ENCODE measurements around the gene EFCAB8.

EFCAB8 gene

GRCh38 chr20:32986331-32986966 lies 127.7 kb downstream of the EFCAB8 start:
- DNase-seq (ENCODE audit: low read depth in 2 of 2) = no peak

DNA sequence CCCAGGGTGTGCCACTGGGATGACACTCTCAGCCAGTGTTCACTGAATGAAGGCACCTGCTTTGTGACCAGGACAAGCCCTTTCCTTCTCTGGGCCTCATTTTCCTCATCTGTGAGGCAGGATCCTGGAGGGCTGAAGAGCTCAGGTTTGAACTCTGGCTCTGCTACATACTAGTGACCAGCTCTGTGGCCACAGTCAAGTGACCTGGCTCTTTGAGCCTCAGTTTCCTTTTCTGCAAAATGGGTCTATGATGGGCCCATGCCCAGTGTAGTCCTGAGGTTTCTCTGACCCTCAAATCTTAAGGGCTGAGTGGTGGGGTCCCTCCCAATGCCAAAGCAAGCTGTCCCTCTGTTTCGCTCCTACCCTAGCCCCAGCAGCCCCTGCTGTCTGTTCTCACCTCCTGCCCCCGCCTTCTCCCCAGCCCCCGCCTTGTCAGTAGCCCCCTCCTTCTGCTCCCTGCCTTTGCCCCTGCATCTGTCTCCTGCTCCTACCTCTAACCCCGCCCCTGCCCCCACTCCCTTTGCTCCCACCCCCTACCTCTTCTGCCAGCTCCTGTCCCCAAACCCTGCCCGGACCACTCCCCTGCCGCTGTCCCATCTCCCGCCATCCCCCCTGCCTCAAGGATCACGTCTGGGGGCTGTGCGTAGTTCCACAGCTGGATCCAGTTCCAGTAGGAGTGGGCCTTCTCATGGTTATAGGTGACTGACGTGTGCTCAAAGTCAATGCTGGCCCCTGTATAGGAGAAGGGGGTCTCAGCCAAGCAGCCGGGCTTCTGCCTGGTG lies 128.5 kb downstream of the EFCAB8 start:
- DNase-seq (ENCODE audit: low read depth in 2 of 2) = no peak

DNA sequence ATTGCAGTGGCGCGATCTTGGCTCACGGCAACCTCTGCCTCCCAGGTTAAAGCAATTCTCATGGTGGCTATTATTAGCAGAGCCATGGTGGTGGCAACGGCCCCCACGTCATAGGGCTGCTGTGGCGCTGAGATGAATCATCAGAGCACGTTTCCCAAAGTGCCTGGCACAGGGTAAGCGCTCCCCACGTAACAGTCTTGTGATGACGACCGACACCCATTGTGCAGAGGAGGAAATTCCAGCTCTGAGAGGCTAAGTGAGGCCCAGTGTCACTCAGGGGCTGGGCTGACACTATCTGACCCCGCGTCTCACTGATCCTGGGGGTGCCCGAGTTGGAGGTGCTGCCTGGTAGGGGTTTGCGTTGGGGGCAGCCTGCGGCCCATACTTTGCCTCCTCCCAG lies 129.3 kb downstream of the EFCAB8 start:
- DNase-seq (ENCODE audit: low read depth in 2 of 2) = no peak

- no peak for DNase-seq (ENCODE audit: low read depth in 2 of 2)
Observed at GRCh38 chr20:32989507-32990283, 131.0 kb downstream of the EFCAB8 start.

GRCh38 chr20:32990426-32990825 lies 131.7 kb downstream of the EFCAB8 start:
- DNase-seq (ENCODE audit: low read depth in 2 of 2) = no peak

- no peak for DNase-seq (ENCODE audit: low read depth in 2 of 2)
Observed at GRCh38 chr20:32991383-32991782, 132.7 kb downstream of the EFCAB8 start.

GRCh38 chr20:32991792-32992641 lies 133.3 kb downstream of the EFCAB8 start:
- no peak for DNase-seq (ENCODE audit: low read depth in 2 of 2)

- peak; percentile 21 to 25 for DNase-seq (ENCODE audit: low read depth in 2 of 2)
Observed at GRCh38 chr20:32993496-32994050, 134.8 kb downstream of the EFCAB8 start.

DNA sequence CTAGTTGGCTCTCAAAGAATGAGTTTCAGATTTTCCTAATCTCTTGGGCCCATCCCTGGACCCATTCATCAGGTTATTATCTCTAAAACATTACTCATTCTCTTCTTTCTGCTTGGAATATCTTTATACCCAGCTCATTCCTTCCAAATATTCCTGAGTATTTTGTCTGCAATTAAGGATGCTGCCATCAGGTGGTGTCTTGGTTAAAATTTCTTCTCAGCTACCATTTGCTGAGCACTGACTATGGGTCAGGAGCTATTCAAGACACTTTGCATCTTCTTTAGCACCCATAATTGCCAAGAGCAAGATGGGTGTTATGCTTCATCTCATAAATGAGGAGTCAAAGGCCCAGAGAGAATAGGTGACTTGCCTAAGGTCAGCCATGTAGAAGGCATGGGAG lies 137.1 kb downstream of the EFCAB8 start:
- no peak for DNase-seq (ENCODE audit: low read depth in 2 of 2)

DNA sequence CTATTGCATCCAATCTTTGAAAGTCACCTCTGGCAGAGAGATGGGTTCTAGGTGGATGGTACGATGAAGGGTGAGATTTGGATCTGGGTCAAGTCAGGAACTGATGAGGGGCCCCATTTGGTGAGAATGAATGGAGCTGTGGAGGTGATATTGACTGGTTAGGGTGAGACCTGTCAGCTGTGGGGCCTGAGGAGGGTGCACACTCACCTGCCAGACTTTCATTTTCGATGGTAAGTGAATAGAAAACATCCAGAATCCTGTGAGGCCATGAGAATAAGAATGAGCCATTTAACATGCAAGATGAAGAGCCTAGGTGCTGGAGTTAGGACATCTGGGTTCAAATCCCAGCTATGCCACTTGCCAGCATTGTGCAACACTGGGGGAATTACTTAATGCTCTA lies 138.7 kb downstream of the EFCAB8 start:
- DNase-seq (ENCODE audit: low read depth in 2 of 2) = no peak

GRCh38 chr20:32999603-33000250 lies 141.0 kb downstream of the EFCAB8 start:
- DNase-seq (ENCODE audit: low read depth in 2 of 2) = no peak

- no peak for DNase-seq (ENCODE audit: low read depth in 2 of 2)
Observed at GRCh38 chr20:33000802-33001466, 142.2 kb downstream of the EFCAB8 start.

GRCh38 chr20:33002087-33002808 lies 143.5 kb downstream of the EFCAB8 start:
- no peak for DNase-seq (ENCODE audit: low read depth in 2 of 2)

DNA sequence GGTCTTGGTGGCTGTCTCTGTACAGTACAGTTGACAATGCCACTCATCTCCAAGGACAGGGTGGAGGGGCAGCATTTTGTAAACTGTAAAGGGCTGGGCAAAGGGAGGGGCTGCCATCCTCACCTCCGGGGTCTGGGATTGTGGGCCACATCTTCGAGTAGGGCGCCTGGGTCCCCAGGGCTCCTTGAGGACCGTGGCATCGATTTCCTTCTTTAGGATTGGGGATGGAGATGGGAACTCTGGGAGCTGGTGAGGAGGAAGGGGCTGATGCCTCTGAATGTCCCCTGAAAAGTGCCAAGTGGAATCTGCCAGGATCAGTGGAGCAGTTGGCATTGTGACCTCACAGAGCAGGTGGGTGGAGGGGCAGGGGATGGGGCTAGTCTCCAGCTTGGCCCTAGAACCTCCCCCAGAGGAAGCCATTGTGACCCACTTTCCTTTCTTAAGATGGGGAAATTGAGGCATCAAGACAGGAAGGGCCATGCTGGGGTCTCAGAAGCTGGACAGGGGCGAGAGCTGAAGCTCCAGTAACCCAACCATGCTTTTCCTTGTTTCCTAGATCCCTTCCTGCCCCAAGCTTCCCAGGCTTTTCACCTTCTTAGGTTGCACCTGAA lies 145.5 kb downstream of the EFCAB8 start, which contains the start of gene SUN5:
Gene SUN5 (minus strand): TSS at position 293 of the 611 bp plus-strand sequence. CDS start 93 bp downstream, at position 200.
- no peak for DNase-seq (ENCODE audit: low read depth in 2 of 2)

- no peak for DNase-seq (ENCODE audit: low read depth in 2 of 2)
Observed at GRCh38 chr20:33005132-33005566, 146.4 kb downstream of the EFCAB8 start.

- DNase-seq (ENCODE audit: low read depth in 2 of 2) = no peak
Observed at GRCh38 chr20:33005908-33006775, 147.4 kb downstream of the EFCAB8 start.

- no peak for DNase-seq (ENCODE audit: low read depth in 2 of 2)
Observed at GRCh38 chr20:33006776-33007375, 148.2 kb downstream of the EFCAB8 start.

Measured in stimulated activated CD8-positive, alpha-beta memory T cell treated with anti-CD3 and anti-CD28 coated beads, Interleukin-15, amount 100 ng/mL, for 4 hours (primary cell).